ENCODE results near the gene KLHL22. TPM values are rescaled to one million over a fixed set of nuclear protein-coding genes. Genes with fewer than 3 reads are reported as not detected.

Gene KLHL22
- total and polyA plus RNA-seq, 2 donors (not counting 3 experiments of a cell fraction or from before 2014, with no cell fraction given), result 24.2 to 33.6 TPM

GRCh38 chr22:20457506-20458240 is 37.9 kb downstream of the KLHL22 start:
- no peak for TF ChIP-seq POLR2AphosphoS5 (IDR thresholded peaks at IDR 0.05; ENCODE audit: insufficient read depth, low read depth, low read length)
- TF ChIP-seq FOS (IDR thresholded peaks at IDR 0.05; ENCODE audit: borderline replicate concordance, insufficient read depth, low read length), result no peak
- no peak for TF ChIP-seq MYC (IDR thresholded peaks at IDR 0.05; ENCODE audit: low read depth, low read length)
- no peak for TF ChIP-seq POLR2A (IDR thresholded peaks at IDR 0.05; ENCODE audit: low read depth, low read length)
- no peak for TF ChIP-seq JUN (IDR thresholded peaks at IDR 0.05; ENCODE audit: borderline replicate concordance, insufficient read depth, insufficient read length, low read depth)
- no peak for TF ChIP-seq GATA2 (IDR thresholded peaks at IDR 0.05; ENCODE audit: insufficient read depth, insufficient read length, low read depth, low read length)
- TF ChIP-seq EZH2 (IDR thresholded peaks at IDR 0.05; ENCODE audit: borderline replicate concordance, low read depth, low read length, severe bottlenecking), result no peak
- no peak for TF ChIP-seq CTCF (IDR thresholded peaks at IDR 0.05; ENCODE audit: extremely low read depth in 1 of 2, insufficient read depth in 1 of 2, low read depth in 1 of 2, low read length in 2 of 2)
- TF ChIP-seq, protein P1, sequence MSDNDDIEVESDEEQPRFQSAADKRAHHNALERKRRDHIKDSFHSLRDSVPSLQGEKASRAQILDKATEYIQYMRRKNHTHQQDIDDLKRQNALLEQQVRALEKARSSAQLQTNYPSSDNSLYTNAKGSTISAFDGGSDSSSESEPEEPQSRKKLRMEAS (IDR thresholded peaks at IDR 0.05; ENCODE audit: insufficient read depth, insufficient read length), result no peak

More at GRCh38 chr22:20457506-20458240, 37.9 kb downstream of the KLHL22 start:
- H3K27me3 ChIP-seq (ENCODE audit: control insufficient read depth in 2 of 2, insufficient read depth in 2 of 2, low read length in 2 of 2), result no peaks in the 10 kb centered on the region
- intact Hi-C loops (cut with micrococcal nuclease) (loop anchor here (5.0 kb wide), 1 partner anchor 300 kb away; no protein-coding TSS in a partner anchor), dilution Hi-C loops (cut with MboI; ENCODE audit: extremely low pct_ligation_motif_present, low sequenced_read_pairs) (no loop called here)
- no TSS peak for BruUV-seq (replicated peaks)
- peaks cover 0 to 4% of the 10 kb centered on the region in 2 experiments for H3K36me3 ChIP-seq (ENCODE audit: control insufficient read depth in 2 of 2, extremely low read depth in 1 of 2, insufficient read depth in 2 of 2, low read length in 2 of 2)
- H3K9me3 ChIP-seq (replicated peaks; ENCODE audit: control insufficient read depth, insufficient read depth, low read length), result no peaks in the 10 kb centered on the region
- H2AFZ ChIP-seq (ENCODE audit: low read depth, low read length), result no peak overlapping the region
- no peak overlapping the region for H3K4me3 ChIP-seq (replicated peaks in 1 of 3; ENCODE audit: insufficient read depth in 1 of 3, low read depth in 1 of 3, low read length in 3 of 3)
- CTCF ChIA-PET, result interaction anchor here (0.9 to 5.8 kb wide), 3 partner anchors 23 to 45 kb away, joined by 3 to 337 read pairs (median 15); no protein-coding TSS in a partner anchor
- no peak overlapping the region for H3K27ac ChIP-seq (ENCODE audit: insufficient read depth, low read depth, low read length)
- no peak overlapping the region for H3K4me2 ChIP-seq (ENCODE audit: insufficient read depth, low read length)
- FAIRE-seq, result no peak
- no peaks in the 10 kb centered on the region for H3K79me2 ChIP-seq (ENCODE audit: control insufficient read depth, insufficient read depth, low read length)
- H3K9ac ChIP-seq (replicated peaks; ENCODE audit: extremely low read depth, insufficient read depth, low read length), result no peak overlapping the region
- no peaks in the 10 kb centered on the region for H3K9me1 ChIP-seq (replicated peaks; ENCODE audit: control insufficient read depth, extremely low read depth, insufficient read depth, low read length)
- no peaks in the 10 kb centered on the region for H3K4me1 ChIP-seq (ENCODE audit: control insufficient read depth, extremely low read depth, insufficient read depth, low read length)
- POLR2A ChIA-PET, result interaction anchor here (0.6 kb wide), 1 partner anchor 39 kb away, joined by 7 read pairs; no protein-coding TSS in a partner anchor
- H4K20me1 ChIP-seq (replicated peaks; ENCODE audit: control insufficient read depth, extremely low read depth, insufficient read depth, low read length), result no peaks in the 10 kb centered on the region
- DNase-seq (ENCODE audit: low read depth, low spot score), result no peak

All from endothelial cell of umbilical vein (primary cell).